Iris pigment epithelial cell (primary cell): ENCODE results near the gene SELPLG.
"Not testable (repeated sequence)": the region's sequence is repeated elsewhere in the genome, so short reads cannot be mapped to it uniquely, and the experiment has no call there.

Experiments
- DNase-seq: peaks from one replicate; pipeline ENCODE4 v3.0.0-alpha.2; 2011; ENCODE audit warnings: low read depth

SELPLG gene

DNA sequence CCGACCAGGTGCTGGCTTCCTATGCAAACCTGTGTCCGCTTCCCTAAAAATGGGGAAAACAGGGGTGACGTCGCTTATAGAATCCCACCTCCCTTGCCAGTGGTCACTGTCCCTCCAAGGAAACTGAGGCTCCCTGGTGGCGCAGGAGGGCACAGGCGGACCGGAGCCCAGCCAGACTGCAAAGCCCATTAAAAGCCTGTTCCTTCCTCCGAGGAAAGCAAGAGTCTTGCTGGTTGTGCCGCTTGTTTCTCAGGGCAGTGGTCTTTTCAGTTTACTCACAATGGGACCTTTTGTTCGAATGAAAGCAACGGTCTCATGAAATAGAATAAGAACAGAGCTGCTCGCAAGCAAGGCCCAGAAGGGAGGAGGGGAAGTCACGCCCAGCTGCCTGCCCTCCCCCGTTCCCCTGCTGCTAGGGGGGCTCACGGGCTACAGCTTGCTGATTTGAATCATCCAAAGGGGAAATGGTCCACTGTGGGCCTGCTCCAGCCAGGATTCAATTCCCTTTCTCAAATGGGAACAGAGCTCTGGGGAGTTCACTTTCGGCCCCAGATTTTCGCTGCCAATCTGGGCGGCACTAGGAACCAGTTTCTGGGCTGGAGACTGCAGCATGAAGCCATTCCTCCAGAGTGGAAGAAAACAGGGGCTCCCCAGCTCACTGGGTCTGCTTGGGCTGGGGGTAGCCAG is 4.6 kb upstream of the SELPLG start:
- DNase-seq: no peak

DNA sequence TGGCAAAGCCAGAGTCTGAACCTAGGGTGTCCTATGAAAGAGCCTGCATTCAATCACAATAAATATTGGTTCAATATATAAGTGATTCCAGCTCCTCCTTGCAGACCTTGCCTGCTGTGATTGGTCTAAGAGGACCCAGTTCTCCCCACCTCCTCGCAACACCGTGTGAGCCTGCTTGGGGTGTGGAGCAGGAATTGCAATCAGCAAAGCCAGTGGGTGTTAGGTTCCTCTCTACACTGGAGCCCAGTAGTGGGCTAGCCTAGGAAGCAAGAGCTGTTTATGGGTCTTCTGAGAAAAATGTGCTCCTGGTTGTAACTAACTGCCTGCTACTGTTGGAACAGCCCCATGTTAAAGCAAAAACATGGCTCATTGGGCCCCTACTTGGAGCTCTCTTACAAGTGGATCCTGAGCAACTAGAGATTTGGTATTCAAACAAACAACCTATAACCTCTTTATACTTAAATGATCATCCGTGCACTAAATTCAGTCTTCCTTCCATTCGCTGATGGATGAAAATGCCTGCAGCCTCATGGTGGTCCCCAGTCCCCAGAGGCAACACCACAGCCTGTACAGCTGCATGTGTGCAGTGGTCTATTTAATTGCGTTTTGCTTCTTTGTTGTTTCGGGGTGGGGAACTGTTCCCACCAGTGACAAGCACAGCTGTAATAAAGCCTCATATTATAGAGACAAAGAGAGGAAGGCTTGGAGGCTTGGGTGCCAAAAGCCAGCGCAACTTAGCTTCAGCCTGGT is 3.7 kb upstream of the SELPLG start:
- no peak for DNase-seq

DNA sequence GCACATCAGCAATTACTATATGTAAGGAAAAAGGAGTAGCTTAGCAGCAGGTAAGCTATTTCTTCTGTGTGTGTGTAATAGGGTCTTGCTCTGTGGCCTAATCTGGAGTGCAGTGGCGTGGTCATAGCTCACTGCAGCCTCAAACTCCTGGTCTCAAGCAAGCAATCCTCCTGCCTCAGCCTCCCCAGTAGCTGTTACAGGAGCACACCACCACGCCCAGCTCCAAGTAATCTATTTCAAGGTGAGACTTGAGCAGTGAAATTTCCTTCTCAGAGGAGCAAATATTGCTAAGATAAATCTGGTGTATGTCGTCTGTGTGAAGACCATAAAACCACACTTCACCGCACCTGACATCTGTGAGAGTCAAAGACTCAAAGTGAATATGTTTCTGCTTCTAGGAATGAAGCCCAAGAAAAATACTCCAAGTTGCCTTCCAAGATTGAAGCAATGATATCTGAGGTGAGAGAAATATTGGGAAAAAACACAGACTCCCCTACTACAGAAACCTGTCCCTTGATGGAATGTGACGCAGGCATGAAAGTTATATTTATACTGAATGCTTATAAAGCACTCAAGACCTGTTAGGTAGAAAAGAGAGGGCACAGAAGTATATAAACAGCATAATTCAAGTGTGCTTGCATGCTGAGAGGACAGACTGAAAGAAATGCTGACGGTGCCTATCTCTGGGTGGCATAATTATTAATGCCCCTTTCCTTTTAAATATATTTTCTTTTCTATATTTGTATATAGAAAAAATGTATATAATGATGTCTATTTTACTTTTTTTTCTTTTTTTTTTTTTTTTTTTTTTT is 2.5 kb upstream of the SELPLG start:
- no peak for DNase-seq

DNA sequence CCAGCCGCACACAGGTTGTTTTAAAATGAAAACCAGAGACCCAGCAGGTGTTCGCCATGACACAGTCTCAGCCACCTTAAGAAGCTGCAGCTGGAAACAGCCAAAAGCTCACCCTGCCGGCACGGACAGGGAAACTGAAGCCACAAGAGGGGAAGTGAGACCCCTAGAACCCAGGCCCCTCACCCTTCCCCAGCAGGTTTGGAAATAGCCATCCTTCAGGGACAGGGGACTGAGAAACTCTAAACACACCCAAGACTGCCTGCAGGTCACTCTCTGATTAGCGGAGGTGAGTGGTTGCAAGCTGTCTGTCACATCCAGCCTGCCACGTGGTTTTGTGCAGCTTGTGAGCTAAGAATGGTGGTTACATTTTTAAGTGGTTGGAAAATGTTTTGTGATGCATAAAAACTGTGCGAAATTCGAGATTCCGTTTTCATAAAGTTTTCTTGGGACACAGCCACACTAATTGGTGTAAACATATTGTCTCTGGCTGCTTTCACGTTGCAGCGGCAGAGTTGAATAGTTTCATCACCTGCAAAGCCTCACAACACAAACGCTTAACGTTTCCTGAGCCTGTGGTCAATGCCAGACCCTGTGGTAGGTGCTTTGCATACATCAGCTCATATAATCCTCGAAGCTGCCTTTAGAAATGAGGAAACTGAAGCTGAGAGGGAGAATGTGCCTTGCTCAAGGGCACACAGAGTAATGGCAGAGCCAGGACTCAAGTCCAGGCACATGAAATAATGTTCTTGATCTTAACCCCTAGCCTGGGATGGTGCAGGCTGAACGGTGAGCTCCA is 1.7 kb upstream of the SELPLG start:
- peak; percentile 32 for DNase-seq

DNA sequence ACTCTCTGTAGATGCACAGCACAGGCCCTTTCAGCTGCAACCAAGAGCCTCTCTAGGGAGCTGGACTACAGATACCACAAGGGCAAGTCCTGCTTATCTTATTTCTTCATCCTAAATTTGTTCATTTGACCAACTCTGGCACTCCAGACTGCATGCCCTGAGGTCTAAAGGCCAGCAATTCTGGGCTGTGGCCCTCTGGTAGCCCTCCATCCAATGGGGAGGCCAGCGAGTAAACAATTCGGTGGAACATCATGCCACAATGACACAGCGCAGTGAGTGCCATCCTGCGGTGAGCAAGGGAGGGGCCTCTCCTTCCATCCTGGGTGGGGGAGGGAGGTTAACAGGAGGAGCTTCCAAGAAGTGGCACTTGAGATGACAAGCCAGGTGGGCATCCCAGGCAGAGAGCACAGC is 652 bp upstream of the SELPLG start:
- no peak for DNase-seq

DNA sequence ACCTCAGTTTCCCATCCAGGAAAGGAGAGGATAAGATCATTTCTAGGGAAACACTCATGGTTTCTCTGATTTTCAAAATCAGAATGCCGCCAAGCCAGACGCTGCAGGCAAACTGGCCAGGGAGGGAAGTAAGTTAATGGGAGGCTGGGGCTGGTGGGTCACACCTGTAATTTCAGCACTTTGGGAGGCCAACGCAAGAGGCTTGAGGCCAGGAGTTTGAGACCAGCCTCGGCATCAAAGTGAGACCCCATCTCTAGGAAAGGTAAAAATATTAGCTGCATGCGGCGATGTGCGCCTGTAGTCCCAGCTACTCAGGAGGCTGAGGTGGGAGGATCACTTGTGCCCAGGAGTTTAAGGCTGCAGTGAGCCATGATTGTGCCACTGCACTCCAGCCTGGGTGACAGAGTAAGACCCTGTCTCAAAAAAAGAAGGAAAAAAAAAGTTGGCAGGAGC is 587 bp downstream of the SELPLG start:
- DNase-seq: no peak

DNA sequence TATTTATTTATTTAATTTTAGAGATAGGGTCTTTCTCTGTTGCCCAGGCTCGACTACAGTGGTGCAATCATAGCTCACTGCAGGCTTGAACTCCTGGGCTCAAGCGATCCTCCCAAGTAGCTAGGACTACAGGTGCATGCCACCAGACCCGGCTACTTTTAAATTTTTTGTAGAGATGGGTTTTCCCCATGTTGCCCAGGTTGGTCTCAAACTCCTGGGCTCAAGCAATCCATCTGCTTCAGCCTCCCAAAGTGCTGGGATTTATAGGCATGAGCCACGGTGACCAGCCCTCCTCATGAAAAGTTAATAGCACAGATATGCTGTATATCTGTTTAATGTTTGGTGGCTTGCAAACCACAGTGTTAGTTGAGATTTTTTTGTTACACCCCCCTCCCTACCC is 2.4 kb downstream of the SELPLG start:
- not testable (repeated sequence) for DNase-seq

DNA sequence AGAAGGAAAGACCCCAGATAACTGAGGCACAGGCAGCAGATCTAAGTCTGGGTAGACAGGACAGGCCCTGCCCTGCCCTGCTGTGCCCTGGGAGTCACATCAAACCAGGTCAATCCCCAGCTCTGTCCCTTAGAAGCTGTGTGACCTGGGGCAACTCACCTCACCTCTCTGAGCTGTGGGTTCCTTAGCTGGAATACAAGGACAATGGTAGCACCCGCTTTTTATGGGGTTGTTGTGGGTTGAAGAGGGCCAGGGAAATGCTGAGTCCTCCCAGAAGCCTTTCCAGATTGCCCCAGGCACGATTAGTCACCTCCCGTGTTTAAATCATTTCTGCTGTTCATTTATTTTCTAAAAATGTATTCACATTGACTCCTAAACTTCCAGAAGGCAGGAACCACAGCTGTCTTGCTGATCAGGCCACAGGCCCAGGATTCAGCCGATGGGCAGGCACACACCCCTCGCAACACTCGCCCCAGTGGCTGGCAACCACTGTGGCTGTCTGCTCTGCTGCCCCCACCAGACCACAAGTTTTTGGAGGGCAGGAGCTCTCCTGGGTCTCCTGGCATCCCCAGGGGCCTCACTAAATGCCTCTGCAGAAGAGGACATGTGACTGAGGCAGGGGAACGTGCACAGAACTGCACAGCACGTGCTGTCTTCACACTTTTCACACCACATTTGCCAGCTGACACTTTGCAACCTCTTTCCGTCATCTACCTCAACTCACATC is 3.0 kb downstream of the SELPLG start:
- peak; percentile 67 for DNase-seq

DNA sequence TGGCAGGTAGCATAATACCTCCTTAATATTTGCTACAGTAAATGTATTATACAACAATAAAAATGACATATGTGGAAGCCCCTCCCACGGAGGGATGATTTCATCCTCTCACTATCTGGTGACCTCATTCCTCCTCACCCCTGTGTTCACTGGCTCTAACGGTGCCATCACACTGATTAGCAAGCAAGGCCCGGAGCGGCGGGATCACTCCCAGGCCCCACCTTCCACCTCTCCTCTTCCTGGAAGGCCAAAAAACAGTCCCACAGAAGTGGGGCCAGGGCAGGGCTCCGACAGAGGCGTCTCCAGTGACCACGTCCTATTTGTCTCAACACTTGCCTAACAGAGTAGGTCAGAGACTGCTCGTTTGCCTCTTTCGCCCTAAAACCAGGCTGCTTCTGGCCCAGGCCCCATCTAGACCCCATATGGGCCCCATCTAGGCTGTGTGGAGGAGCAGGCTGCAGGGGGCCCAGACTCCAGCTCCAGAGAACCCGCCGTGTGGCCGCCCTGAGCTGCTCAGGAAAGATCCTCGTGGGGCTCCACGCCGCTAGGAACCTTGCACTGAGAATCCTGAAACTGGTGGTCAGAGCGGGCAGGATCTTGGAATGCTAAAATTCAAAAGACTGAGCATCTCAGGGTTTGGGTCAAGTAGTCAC is 3.7 kb downstream of the SELPLG start:
- peak; percentile 91 for DNase-seq

DNA sequence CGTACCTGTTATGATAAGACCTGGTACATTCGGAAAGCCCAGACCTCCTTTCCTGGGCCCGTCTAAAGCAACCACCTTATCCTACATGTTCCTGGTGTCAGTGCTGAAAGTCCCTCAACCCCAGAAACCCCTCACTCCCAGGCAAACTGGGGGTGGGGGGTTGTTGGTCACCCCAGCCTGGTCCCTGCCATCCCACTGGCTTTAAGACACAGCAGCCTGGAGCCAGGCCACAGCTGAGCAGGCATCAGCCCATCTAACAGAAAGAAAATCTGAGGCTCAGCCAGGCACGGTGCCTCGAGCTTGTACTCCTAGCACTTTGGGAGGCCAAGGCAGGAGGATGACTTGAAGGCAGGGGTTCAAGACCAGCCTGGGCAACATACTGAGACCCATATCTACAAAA is 4.5 kb downstream of the SELPLG start:
- DNase-seq: no peak

DNA sequence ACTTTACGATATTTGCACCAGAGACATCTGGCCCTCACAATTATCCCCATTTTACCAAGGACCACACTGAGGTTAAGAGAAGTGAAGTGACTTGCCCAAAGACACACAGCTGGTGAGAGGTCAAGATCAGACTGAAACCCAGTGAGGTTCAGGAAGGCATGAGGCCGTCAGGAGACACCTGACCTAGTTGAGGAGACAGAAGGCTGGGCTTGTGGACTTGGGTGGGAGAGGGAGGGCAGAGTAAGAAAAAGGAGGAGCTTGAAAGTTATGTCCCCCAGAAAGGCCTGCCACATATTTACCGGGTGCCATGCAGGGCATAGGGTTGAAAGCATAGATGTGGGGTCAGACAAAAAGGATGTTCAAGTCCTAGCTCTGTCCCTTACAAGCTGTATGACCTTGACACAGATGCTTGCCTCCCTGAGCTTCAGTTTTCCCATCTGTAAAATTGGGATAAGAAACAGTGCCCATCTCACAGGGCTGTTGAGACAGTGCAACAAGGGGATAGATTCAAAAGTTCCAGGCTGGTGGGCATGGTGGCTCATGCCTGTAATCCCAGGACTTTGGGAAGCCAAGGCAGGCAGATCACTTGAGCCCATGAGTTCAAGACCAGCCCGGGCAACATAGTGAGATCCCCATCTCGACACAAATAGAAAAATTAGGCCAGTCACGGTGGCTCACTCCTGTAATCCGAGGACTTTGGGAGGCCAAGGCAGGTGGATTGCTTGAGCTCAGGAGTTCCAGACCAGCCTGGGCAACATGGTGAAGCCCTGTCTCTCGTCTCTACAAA is 6.4 kb downstream of the SELPLG start:
- no peak for DNase-seq

DNA sequence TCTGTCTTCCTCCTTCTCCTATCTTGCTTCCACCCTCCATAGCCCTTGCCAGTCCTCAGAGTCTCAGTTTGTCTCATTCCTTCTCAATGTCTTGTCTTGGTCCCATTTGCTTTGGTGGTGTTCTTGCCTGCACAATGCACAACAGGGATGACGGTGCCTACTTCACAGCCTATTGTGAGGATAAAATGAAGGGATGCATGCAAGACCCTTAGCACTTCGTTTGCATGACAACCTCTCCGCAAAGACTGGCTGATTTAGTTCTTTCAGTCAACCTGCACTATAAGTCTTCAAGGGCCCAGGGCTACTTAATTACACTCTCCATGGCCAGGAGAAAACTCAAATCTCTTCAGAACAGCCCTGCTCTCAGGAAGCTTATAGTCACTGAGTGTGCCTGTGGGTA is 8.5 kb downstream of the SELPLG start:
- DNase-seq: no peak

DNA sequence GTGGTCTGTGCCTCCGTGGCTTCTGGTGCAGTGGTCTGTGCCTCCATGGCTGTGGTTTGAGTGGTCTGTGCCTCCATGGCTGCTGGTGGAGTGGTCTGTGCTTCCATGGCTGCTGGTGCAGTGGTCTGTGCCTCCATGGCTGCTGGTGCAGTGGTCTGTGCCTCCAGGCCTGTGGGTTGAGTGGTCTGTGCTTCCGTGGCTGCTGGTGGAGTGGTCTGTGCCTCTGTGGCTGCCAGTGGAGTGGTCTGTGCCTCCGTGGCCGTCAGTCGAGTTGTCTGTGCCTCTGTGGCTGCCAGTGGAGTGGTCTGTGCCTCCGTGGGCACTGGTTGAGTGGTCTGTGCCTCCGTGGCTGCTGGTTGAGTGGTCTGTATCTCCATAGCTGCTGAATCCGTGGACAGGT is 10.1 kb downstream of the SELPLG start:
- DNase-seq: no peak

DNA sequence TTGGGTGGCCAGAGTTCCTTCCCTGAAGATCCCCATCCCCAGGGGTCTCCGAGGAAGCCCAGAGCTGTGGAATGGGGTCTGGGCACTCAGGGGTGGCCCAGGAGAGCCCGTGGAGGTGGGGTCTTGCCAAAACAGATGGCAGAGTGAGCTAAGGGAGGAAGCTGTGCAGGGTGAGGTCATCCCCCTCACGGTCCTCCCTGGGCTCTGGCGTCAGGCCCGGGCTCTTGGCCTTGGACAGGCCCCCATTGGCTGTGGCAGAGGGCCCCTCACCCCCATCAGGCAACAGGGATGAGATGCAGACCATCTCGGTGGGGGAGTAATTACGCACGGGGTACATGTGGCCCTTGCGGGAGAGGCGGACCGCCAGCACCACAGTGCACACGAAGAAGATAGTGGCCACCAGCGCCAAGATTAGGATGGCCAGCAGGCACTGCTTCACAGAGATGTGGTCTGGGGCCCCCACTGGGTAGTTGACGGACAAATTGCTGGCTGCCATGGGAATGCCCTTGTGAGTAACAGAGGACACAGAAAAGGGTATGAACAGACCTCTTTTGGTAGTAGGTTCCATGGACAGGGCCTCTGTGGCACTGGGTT is 10.7 kb downstream of the SELPLG start:
- no peak for DNase-seq

DNA sequence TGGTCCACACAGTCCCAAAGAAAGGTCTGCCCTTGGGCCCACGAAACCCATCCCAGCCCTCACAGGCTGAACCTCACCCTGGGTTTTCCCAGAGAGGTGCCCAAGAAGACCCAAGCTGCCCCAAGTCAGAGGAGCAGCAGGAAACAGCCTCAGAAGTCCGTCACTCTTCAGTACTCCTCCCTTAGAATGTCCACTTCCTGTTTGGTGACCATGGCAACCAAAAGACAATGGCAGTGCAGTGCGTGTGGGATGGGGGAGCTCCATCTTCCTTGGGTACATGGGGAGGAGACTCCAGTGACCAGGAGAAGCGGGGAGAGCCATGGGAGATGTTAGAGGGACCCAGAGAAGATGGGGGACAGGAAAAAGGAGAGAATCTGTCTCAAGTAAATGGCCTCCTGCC is 11.3 kb downstream of the SELPLG start:
- peak; percentile 49 for DNase-seq

DNA sequence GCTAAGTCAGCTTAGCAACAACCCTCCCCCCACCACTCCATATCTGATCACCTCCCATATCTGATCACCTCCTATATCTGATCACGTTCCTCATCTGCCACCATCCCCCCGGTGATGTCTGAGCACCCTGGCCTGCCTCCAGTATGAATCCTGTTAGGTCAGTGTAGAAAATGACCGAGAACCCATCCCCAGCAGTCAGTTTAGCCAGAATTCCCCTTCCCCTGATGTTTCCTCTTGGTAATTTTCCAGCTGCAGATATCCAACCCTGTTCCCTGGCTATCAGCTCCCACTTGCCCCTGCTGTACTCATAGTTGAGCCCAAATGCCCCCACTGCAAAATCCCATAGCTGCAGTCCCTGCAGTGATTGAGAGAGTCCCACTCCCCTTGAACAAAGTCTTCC is 12.5 kb downstream of the SELPLG start:
- no peak for DNase-seq

DNA sequence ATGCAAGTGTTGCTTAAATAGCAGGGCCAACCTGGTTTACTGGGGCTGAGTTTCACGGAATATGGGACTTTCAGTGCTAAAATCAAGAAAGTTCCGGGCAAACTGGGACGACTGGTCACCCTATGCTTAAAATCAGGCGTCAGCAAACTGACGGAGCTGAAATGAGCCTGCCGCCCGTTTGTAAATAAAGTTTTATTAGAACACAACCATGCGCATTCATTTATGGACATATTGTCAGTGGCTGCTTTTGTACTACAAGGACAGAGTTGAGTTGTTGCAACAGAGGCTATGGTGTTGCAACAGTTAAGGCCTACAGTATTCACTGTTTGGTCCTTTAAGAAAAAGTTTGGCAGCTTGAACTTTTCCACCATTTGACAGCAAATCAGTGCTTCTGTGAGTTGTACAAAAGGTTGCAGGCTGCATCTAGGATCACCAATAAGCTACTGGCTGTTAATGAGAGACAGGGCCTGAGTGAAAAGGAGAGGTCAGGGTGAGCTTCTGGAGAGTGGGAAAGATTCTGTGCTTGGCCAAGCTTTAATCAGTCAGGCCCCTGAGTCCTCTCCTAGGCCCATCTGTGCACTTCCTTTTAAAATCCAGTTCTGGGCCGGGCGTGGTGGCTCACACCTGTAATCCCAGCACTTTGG is 13.3 kb downstream of the SELPLG start:
- DNase-seq: peak; percentile 88

DNA sequence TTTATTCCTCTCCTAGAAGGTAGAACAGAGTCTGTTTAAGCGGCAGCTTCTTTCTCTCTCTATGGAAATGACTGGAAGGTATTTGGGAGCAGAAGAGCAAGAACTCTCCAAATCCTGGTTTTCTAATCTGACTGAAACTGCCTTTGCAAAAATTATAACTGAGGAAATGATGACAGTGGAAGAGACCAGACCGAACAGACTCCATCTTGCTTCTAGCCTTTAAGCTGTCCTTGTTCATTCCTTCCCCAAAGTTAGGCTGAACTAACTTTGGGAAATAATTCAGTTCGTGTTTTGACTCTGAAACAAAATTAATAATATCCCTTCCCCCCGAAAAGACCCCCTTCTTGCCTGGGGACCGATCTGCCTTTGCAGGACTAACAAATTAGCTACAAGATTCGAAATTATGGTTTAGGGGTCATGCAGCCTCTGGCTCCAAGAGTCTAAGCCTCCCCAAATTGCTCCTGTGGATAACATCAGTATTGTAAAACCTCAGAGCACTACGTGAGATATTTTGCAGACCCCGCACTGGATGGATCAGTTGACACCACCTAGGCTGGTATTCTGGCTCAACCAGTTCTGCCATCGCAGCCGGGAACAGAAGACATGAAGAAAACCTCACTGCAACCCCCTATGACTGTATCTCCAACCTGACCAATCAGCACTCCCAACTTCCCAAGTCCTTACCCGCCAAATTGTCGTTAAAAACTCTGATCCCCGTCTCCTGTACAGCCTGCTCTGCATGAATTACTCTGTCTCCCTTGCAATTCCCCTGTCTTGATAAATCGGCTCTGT is 14.1 kb downstream of the SELPLG start:
- no peak for DNase-seq
